MM.1S (cell line): ENCODE data around the gene TACR3.

Source experiments
- DNase-seq: peaks from one replicate; pipeline ENCODE4 v3.0.0-alpha.2; 2015
- H2AFZ ChIP-seq: fragments of 300-600 bp; sonication (generic); 2 replicates; pipeline ENCODE4 v1.6.0; 2016; ENCODE audit warnings: antibody characterized with exemption, low read length
- H3F3A ChIP-seq: fragments of 300-600 bp; sonication (generic); 2 replicates; pipeline ENCODE4 v1.6.1; 2016; ENCODE audit warnings: mild to moderate bottlenecking, antibody characterized with exemption, low read length, moderate library complexity, mixed read lengths; ENCODE audit not compliant: insufficient read depth
- H3K27ac ChIP-seq: fragments of 300-600 bp; sonication (generic); 2 replicates; pipeline ENCODE4 v1.5.1; 2016; ENCODE audit warnings: mild to moderate bottlenecking, low read length
- H3K27me3 ChIP-seq: fragments of 300-600 bp; sonication (generic); replicated peaks from 2 replicates; pipeline ENCODE4 v1.6.0; 2016; ENCODE audit warnings: low read length; ENCODE audit not compliant: insufficient read depth
- H3K36me3 ChIP-seq: fragments of 300-600 bp; sonication (generic); replicated peaks from 2 replicates; pipeline ENCODE4 v1.6.1; 2016; ENCODE audit warnings: mild to moderate bottlenecking, low read length, mixed read lengths; ENCODE audit not compliant: insufficient read depth
- H3K4me1 ChIP-seq: fragments of 300-600 bp; sonication (generic); 2 replicates; pipeline ENCODE4 v1.6.1; 2016; ENCODE audit warnings: low read length, mixed read lengths
- H3K4me2 ChIP-seq: fragments of 300-600 bp; sonication (generic); 2 replicates; pipeline ENCODE4 v1.6.0; 2016; ENCODE audit warnings: low read depth, low read length
- H3K4me3 ChIP-seq: fragments of 300-600 bp; sonication (generic); 2 replicates; pipeline ENCODE4 v1.5.1; 2016; ENCODE audit warnings: low read length, mixed read lengths
- H3K79me2 ChIP-seq: fragments of 300-600 bp; sonication (generic); 2 replicates; pipeline ENCODE4 v1.6.1; 2016; ENCODE audit warnings: mixed run types, low read length, mixed read lengths
- H3K9ac ChIP-seq: fragments of 300-600 bp; sonication (generic); 2 replicates; pipeline ENCODE4 v1.6.1; 2016; ENCODE audit warnings: low read length, mixed read lengths
- H3K9me2 ChIP-seq: fragments of 300-600 bp; sonication (generic); replicated peaks from 2 replicates; pipeline ENCODE4 v1.6.1; 2016; ENCODE audit warnings: mild to moderate bottlenecking, low read length, mixed read lengths; ENCODE audit not compliant: insufficient read depth
- H3K9me3 ChIP-seq: fragments of 300-600 bp; sonication (generic); replicated peaks from 2 replicates; pipeline ENCODE4 v1.6.1; 2016; ENCODE audit warnings: mild to moderate bottlenecking, low read length, mixed read lengths; ENCODE audit not compliant: insufficient read depth
- H4K20me1 ChIP-seq: fragments of 300-600 bp; sonication (generic); 2 replicates; pipeline ENCODE4 v1.6.1; 2016; ENCODE audit warnings: mild to moderate bottlenecking, low read length, moderate library complexity, mixed read lengths; ENCODE audit not compliant: insufficient read depth
- EZH2 ChIP-seq: fragments of 300-600 bp; sonication (generic); optimal IDR thresholded peaks from 2 replicates; pipeline ENCODE3; 2017; ENCODE audit warnings: low read depth, mild to moderate bottlenecking, antibody characterized with exemption, low read length, mixed read lengths
- EZH2phosphoT487 ChIP-seq: fragments of 300-600 bp; sonication (generic); IDR thresholded peaks from 2 replicates; pipeline ENCODE4 v1.6.1; 2018; ENCODE audit warnings: antibody characterized with exemption, low read length
- TF ChIP-seq, protein P1 (sequence below): fragments of 300-600 bp; sonication (generic); IDR thresholded peaks from 2 replicates; pipeline ENCODE4 v1.5.1; 2016; ENCODE audit warnings: antibody characterized with exemption, low read length, mixed read lengths

TACR3 gene

GRCh38 chr4:103719830-103720207 lies at the start of gene TACR3:
TSS of gene TACR3 (minus strand) at chr4:103719985. CDS start at chr4:103719675, 310 bp downstream.
- Histone ChIP-seq H3K4me1 (no peaks in the 10 kb centered on the region), H3K9ac (no peak within 1 kb of the TSS), H3K27me3 (no peaks in the 10 kb centered on the region), H4K20me1 (no peaks in the 10 kb centered on the region), H3K79me2 (no peaks in the 10 kb centered on the region), H3K27ac (no peak within 1 kb of the TSS), H3K9me2 (no peaks in the 10 kb centered on the region), H3K9me3 (no peaks in the 10 kb centered on the region), H3F3A (no peaks in the 10 kb centered on the region), H2AFZ (no peak within 1 kb of the TSS), H3K36me3 (no peaks in the 10 kb centered on the region), H3K4me3 (no peak within 1 kb of the TSS), H3K4me2 (no peak within 1 kb of the TSS)
- no peak for TF ChIP-seq EZH2
- DNase-seq, result no peak

- TF ChIP-seq EZH2phosphoT487, result no peak
- TF ChIP-seq EZH2, result no peak
- TF ChIP-seq, protein P1, sequence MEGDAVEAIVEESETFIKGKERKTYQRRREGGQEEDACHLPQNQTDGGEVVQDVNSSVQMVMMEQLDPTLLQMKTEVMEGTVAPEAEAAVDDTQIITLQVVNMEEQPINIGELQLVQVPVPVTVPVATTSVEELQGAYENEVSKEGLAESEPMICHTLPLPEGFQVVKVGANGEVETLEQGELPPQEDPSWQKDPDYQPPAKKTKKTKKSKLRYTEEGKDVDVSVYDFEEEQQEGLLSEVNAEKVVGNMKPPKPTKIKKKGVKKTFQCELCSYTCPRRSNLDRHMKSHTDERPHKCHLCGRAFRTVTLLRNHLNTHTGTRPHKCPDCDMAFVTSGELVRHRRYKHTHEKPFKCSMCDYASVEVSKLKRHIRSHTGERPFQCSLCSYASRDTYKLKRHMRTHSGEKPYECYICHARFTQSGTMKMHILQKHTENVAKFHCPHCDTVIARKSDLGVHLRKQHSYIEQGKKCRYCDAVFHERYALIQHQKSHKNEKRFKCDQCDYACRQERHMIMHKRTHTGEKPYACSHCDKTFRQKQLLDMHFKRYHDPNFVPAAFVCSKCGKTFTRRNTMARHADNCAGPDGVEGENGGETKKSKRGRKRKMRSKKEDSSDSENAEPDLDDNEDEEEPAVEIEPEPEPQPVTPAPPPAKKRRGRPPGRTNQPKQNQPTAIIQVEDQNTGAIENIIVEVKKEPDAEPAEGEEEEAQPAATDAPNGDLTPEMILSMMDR, result no peak
- no peak overlapping the region for H3K4me2 ChIP-seq
- H3K9me3 ChIP-seq, result no peaks in the 10 kb centered on the region
- H3K4me1 ChIP-seq, result no peaks in the 10 kb centered on the region
- no peaks in the 10 kb centered on the region for H3K9me2 ChIP-seq
- no peaks in the 10 kb centered on the region for H3K79me2 ChIP-seq
- H2AFZ ChIP-seq, result no peak overlapping the region
- peak; percentile 13 for DNase-seq
- H3K27me3 ChIP-seq, result no peaks in the 10 kb centered on the region
- H3K36me3 ChIP-seq, result no peaks in the 10 kb centered on the region
- no peak overlapping the region for H3K27ac ChIP-seq
- no peak overlapping the region for H3K4me3 ChIP-seq
- no peak overlapping the region for H3K9ac ChIP-seq
- H3F3A ChIP-seq, result no peaks in the 10 kb centered on the region
- H4K20me1 ChIP-seq, result no peaks in the 10 kb centered on the region
Measured at GRCh38 chr4:103757631-103758030, 37.8 kb upstream of the TACR3 start.

GRCh38 chr4:103756741-103757140 lies 37.0 kb upstream of the TACR3 start:
- Histone ChIP-seq H3K27ac (no peak overlapping the region), H3K4me3 (no peak overlapping the region), H3K9me3 (no peaks in the 10 kb centered on the region), H3K4me1 (no peaks in the 10 kb centered on the region), H3K9ac (no peak overlapping the region), H3K4me2 (no peak overlapping the region), H3K79me2 (no peaks in the 10 kb centered on the region), H3K36me3 (no peaks in the 10 kb centered on the region), H3K27me3 (no peaks in the 10 kb centered on the region), H3K9me2 (no peaks in the 10 kb centered on the region), H4K20me1 (no peaks in the 10 kb centered on the region), H2AFZ (no peak overlapping the region), H3F3A (no peaks in the 10 kb centered on the region)
- DNase-seq, result no peak
- no peak for TF ChIP-seq EZH2
- no peak for TF ChIP-seq EZH2phosphoT487
- TF ChIP-seq, protein P1, result no peak

DNA sequence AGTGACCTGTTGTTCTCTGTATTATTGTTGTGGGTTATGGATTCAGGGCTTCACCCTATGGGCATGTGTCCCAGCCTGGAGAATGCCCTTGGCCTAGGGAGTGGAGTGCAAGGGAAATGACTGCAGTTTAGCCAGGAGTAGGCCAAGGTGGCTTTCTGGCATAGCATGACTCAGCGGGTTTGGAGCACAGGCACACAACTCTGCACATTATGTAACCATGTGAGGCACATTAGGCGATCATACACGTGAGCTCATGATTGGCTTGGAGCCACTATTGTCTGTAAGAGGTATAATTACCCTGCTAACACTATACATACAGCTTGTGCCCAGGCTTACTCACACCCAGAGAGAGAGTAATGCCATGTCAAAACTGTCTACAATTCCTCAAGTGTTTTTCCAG lies 35.1 kb upstream of the TACR3 start:
- no peak overlapping the region for H3K9ac ChIP-seq
- H3K27ac ChIP-seq, result no peak overlapping the region
- no peak overlapping the region for H2AFZ ChIP-seq
- TF ChIP-seq, protein P1, result no peak
- no peak for TF ChIP-seq EZH2
- TF ChIP-seq EZH2phosphoT487, result no peak
- no peak for DNase-seq
- H3K27me3 ChIP-seq, result no peaks in the 10 kb centered on the region
- H3K4me2 ChIP-seq, result no peak overlapping the region
- H3K9me3 ChIP-seq, result no peaks in the 10 kb centered on the region
- H3K4me1 ChIP-seq, result no peaks in the 10 kb centered on the region
- no peaks in the 10 kb centered on the region for H3K36me3 ChIP-seq
- H3F3A ChIP-seq, result no peaks in the 10 kb centered on the region
- H3K79me2 ChIP-seq, result no peaks in the 10 kb centered on the region
- no peaks in the 10 kb centered on the region for H4K20me1 ChIP-seq
- no peaks in the 10 kb centered on the region for H3K9me2 ChIP-seq
- no peak overlapping the region for H3K4me3 ChIP-seq
